ENCODE data around the gene SUSD1. TPM values are rescaled to one million over a fixed set of nuclear protein-coding genes. Genes with fewer than 3 reads are reported as not detected.

SUSD1 gene
- total and polyA plus RNA-seq, 9 donors: 1.1 to 21.0 (median 3.4) TPM

- WGBS, 3 donors: 90 to 93% (median 91%) methylated on average over 3 of the region's 3 CpGs
- Histone ChIP-seq H3K27me3 (no peaks in the 10 kb centered on the region), H3K27ac (no peak overlapping the region), H3K36me3 (no peaks in the 10 kb centered on the region), H3K4me1 (ENCODE audit: insufficient read depth) (no peaks in the 10 kb centered on the region), H3K9me3 (no peaks in the 10 kb centered on the region), H3K4me3 (no peak overlapping the region)
- no peak for DNase-seq
- no peak for TF ChIP-seq EP300 (IDR thresholded peaks at IDR 0.05)
- no peak for TF ChIP-seq CTCF (IDR thresholded peaks at IDR 0.05)
- TF ChIP-seq POLR2A (IDR thresholded peaks at IDR 0.05): no peak
- intact Hi-C loops (cut with DNase I): no loop called here
These were observed 58.9 kb downstream of the SUSD1 start for GRCh38 chr9:112115970-112116753.

- no peak overlapping the region for H3K27ac ChIP-seq
- no peaks in the 10 kb centered on the region for H3K27me3 ChIP-seq
- intact Hi-C loops (cut with DNase I): no loop called here
- no peaks in the 10 kb centered on the region for H3K36me3 ChIP-seq
- no peak for TF ChIP-seq EP300 (IDR thresholded peaks at IDR 0.05)
- TF ChIP-seq CTCF (IDR thresholded peaks at IDR 0.05): no peak
- TF ChIP-seq POLR2A (IDR thresholded peaks at IDR 0.05): no peak
- no peak for DNase-seq
- H3K9me3 ChIP-seq: no peaks in the 10 kb centered on the region
- no peaks in the 10 kb centered on the region for H3K4me1 ChIP-seq (ENCODE audit: insufficient read depth)
- H3K4me3 ChIP-seq: no peak overlapping the region
- 78 to 84% (median 79%) methylated on average over 3 of the region's 3 CpGs for WGBS, 3 donors
These were observed 60.0 kb downstream of the SUSD1 start for GRCh38 chr9:112115109-112115508.

- Histone ChIP-seq H3K27me3 (no peaks in the 10 kb centered on the region), H3K4me3 (no peak overlapping the region), H3K4me1 (ENCODE audit: insufficient read depth) (no peaks in the 10 kb centered on the region), H3K27ac (no peak overlapping the region), H3K9me3 (no peaks in the 10 kb centered on the region), H3K36me3 (no peaks in the 10 kb centered on the region)
- intact Hi-C loops (cut with DNase I): no loop called here
- no peak for TF ChIP-seq EP300 (IDR thresholded peaks at IDR 0.05)
- no peak for TF ChIP-seq CTCF (IDR thresholded peaks at IDR 0.05)
- no peak for TF ChIP-seq POLR2A (IDR thresholded peaks at IDR 0.05)
- WGBS, 3 donors: 93 to 98% (median 93%) methylated on average over 4 of the region's 4 CpGs
- DNase-seq: no peak
These were observed 62.0 kb downstream of the SUSD1 start for GRCh38 chr9:112112941-112113681.

GRCh38 chr9:112112519-112112918 is 62.6 kb downstream of the SUSD1 start:
- Histone ChIP-seq H3K27ac (no peak overlapping the region), H3K4me3 (no peak overlapping the region), H3K27me3 (no peaks in the 10 kb centered on the region), H3K4me1 (ENCODE audit: insufficient read depth) (no peaks in the 10 kb centered on the region), H3K36me3 (no peaks in the 10 kb centered on the region), H3K9me3 (no peaks in the 10 kb centered on the region)
- intact Hi-C loops (cut with DNase I): no loop called here
- 65 to 79% (median 77%) methylated on average over 4 of the region's 4 CpGs for WGBS, 3 donors
- TF ChIP-seq POLR2A (IDR thresholded peaks at IDR 0.05) (no peak), CTCF (IDR thresholded peaks at IDR 0.05) (no peak), EP300 (IDR thresholded peaks at IDR 0.05) (no peak)
- no peak for DNase-seq

All from ovary (tissue), 9 donors.